ENCODE measurements around the gene MRPL10.

Gene MRPL10

DNA sequence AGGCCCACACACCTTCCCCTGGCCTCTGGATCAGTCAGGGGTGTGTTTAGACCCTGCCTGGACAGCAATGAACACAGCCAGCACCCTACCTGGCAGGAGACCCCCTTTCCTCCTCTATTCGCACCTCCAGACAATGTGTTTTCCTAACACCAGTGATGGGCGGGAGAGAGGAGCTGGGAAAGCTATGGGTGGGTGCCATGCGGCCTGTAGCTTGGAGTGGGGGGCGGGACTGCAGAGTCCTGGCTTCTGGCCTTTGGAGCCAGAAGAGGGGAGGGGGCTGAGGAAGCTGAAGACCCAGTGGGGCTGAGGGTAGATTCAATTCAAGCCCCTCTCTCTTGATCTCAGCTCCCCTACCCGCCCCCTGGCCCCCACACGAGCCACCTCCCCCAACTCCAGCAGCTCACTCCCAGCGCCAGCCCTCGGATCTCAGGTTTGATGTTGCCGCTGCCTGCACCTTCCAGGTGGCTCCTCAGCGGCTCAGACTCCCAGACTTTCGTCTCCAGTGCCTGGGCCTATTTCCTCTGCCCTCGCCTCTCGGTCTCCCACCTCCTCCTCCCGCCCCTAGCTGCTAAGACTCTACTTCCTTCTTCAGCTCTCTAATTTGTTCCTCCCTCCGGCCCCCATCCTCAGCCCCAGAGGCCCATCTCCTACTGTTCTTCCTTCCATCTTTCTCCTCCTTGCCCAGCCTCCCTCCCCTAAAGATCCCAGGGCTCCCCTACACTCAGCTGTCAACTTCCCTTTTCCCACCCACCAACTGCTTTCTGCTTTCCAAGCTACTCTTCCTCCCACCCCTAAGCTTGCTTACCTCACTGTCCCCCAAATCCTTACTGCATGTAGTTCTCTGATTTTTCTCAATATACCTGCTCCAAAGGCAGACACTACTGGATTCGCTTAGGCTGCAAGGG lies 26.5 kb upstream of the MRPL10 start:
- DNase-seq: peak; percentile 28

DNA sequence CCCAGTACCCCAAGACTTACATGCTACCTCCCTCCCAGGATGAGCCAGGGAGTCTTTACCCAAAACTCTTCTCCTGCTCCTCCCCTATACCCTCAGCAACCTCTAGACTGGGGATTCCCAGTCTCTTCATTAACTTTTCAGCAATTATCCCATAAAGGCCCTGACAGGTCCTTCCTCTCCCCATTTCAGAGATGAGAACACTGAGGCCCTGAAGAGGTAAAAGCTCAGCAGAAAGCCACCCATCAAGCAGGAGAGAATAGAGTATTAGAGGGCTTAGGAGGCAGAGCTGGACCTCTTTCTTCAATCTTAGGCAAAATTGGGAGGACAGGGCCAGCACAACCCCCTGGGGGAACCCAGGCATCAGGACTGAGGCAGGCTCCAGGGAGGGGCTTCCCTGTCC lies 25.5 kb upstream of the MRPL10 start:
- DNase-seq: no peak

DNA sequence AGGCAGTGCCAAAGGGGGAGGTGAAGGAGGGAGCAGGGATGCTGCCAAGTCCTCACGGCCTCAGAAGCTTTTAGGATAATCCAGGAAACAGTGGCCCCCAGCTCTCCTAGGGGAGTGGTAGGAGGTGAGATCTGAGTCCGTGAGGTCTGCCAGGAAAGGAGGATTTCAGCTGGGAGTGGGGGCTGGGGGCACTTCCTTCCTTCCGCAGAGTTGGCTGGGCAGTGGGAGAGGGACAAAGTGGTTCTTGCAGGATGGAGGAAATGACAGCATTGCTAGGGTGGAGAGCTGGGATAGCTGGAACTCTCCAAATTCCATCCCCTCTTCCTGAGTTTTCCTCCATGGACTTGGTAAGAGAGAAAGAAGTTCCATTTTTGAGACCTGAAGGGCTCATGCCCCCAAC lies 24.4 kb upstream of the MRPL10 start:
- no peak for DNase-seq

DNA sequence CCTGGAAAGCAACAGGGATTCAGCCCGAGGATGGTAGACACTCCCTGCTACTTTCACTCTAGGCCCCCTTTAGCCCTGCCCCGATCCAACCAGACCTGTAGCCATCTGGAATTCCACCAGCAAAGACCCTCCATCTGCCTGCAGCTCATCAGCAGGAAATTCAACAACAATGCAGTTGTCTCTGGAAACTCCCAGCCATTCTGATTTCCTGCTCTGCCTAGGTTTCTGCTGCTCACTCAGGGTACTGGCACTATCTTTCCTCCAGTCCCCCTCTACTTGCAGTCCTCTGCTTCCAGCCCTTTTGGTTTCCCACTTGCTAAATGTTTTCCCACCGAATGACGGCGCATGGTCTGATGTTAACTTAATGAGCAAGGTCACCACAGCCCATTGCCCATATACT lies 22.3 kb upstream of the MRPL10 start:
- no peak for DNase-seq

DNA sequence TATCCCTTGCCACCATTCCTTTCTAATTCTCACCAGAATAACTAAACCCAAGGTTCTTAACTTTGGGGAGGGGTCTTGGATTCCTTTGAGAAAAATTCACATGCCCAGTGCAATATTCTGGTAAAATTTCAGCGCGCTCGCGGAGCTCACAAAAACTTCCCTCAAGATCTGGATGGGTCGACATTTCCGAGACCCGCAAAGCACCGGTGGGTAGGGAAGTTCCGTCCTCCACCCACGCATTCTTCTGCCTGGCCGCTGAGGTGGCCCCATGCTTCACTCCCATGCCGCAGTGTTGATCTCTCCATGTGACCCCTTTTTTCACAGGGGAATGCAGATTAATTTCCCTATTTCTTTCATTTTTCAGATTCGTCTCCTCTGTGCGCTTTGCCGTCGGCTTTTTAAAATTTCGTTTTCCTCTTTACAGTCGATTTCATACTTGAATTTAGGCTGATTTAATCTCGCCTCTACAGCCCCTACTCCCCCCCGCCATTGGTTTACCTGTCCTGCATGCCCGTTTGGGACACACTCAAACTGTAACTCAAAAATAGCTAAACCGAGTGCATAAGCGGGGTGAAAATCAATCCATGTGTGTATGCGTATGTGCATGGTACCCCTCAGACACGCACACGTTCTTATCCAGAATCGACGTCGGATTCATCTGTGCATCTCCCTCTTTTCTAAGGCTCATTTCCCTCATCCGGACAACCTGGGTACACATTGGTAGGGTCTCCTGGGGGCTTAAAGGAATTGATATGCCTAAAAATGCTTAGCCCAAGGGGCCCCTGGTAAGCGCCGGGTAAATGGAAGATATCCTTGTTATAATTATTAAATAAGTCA lies 21.0 kb upstream of the MRPL10 start:
- DNase-seq: peak; percentile 49

DNA sequence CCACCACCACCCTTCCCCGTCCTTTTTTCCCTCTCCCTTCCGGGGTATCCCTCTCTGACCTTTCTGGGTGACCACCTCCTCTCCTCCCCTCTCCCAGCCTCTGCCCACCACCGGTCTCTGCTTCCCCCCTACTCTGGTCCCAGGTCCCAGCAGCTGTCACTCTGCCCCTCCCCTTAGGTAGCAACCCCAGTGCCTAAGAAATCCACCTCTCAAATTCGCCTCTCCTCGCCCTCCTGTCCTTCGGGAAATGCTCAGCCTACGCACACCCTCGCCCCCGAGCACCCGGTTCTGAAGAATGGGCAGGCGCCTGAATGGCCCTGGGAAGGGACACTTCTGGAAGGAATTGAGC lies 20.4 kb upstream of the MRPL10 start:
- DNase-seq: no peak

DNA sequence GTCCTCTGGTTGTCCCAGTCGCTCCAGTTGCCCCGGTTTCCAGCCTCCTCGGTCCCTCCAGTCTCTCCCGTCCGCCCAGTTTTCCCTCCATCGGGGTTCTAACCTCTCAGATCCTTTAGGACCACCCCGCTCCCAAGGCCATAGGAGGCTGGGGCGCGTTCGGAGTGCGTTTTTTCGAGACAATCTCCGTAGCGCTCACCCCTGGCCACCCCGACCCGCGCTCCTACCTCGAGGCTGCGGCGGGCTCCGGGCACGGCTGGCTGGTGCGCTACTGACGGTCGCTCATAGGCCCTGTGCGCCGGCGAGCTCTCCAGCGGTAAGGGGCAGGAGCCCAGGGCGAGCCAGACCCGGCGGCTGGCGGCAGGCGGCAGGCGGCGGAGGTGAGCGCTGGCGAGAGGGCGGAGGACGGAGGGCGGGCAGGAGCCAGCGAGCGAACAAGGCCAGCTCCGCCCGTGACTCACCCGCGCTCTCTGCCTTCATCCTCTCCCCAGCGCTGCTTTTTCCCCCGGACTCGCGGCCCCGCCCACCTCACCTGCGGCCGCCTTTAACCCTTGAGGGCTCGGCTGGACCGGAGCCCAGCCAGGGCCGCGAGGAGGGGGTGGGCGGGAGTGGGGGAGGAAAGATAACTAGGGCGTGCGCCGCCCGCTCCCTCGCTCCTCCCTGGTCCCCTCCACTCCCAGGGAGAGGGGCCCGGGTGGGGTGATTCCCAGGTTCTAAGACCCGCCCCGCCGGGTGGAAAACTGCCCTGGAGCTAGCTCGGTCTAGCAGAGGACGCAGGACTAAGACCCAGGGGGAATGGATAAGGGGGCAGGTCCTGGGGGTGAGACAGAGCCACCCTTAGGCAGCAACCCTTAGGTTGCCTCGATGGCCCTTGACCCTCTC lies 19.6 kb upstream of the MRPL10 start, which contains the start of gene SP6:
SP6 (minus strand) TSS at position 472 of the 882 bp plus-strand sequence. CDS start 2,734 bp downstream, outside the sequence.
- DNase-seq: peak; percentile 37

DNA sequence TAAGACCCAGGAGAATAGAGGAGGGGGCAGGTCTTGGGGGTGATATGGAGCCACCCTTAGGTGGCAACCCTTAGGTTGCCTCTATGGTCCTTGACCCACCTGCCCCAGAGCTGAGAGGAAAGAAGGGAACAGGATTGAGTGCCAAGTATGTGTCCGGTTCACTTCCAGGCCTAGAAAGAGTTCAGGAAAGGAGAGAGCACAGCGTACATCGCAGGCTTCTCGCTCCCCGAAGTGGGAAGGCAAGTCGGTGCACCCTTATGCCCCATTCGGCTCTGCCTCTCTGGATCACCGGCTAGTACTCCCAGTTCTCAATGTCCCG lies 19.0 kb upstream of the MRPL10 start:
- DNase-seq: no peak

DNA sequence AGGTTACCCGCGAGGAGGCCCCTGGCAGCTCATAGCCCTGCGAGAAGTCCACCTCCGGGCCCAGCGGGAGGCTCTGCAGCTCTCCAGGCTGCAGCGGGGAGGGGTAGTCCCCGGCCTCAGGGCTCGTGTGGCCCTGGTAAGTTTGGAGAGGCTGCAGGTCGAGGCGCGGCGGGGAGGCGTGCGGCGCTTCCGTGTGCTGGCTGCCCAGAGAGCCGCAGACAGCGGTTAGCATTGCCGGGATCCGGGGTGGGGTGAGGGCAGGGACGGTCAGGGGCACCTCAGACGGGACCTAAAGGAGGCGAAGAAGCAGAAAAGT lies 16.8 kb upstream of the MRPL10 start:
- no peak for DNase-seq

DNA sequence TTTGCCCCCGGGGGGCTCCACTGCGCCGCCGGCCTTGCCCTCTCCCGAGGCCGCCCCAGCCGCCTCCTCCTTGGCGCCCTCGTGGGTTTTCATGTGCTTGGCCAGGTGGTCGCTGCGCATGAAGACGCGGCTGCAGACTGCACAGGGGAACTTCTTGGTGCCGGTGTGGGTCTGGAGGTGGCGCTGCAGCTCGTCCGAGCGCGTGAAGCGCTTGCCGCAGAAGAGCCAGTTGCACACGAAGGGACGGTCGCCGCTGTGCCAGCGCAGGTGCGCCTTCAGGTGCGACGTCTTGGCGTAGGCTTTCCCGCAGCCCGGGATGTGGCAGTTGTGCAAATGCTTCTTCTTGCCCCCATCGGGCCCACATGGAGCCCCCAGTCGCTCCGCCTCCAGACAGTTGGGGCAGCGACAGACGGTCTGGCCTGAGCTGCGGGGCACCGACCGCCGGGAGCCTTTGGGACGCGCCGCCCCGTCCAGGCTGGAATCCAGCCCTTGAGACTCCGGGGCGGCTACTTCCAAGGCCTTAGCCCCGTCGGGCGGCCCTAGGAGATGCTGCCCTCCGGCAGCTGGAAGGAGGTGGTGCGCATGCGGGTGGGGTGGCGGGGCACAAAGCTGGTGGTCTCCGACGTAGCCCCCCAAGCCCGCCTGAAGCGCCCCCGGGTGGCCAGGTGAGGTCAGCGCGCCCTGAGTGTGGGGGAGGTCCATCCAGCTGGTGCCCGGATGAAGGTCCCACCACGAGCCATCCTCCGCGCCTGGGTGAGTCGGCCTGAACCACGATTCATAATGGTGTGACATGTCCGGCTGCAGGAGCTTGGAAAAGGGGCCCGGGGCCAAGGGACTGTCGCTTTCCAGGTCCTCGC lies 16.2 kb upstream of the MRPL10 start:
- DNase-seq: peak; percentile 23

DNA sequence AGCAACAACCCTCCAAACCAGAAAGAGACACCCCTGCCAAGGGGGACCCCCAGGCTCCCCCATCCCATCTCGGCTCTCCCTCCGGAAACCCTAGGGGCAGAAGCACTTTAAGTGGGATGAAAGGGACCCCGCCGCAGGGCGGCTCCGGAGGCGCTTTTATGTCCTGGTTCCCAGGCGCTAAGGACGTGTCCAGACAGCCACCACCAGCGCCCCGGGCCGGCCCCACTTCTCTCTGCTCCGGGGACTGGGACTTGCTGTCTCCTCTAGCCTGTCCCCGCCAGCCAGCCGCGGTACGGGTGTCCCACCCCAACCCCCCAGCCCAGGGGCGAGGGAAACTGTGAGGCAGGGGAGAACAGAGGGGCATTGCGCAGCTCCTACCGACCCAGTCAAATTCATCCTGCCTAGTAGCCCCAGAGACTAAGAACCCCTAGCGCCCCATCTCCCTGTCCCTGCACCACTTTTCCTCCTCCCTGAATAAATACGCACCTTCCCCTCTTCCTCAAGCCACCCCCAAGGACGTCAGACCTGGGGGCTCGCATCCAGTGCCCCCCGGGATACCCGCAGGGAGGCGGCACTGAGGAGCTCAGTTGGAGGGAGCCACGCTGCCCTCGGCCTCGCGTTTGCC lies 15.5 kb upstream of the MRPL10 start:
- DNase-seq: no peak

DNA sequence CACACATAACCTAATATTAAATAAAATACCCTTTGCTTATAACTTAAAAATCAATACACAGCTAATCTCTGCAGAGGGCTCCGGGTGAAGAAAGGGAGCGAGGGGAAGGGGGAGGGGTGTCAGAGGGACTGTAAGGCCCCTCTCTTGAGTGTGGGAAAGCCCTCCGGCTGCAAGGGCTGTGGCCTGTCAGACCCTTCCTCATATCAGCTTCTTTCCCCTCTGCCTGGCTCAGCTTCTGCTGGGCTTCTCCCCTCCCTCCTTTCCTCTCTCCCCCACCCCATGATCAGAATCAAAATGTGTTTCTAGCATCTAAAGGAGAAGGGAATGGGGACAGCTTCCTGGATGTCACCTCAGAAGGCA lies 14.4 kb upstream of the MRPL10 start:
- DNase-seq: no peak

DNA sequence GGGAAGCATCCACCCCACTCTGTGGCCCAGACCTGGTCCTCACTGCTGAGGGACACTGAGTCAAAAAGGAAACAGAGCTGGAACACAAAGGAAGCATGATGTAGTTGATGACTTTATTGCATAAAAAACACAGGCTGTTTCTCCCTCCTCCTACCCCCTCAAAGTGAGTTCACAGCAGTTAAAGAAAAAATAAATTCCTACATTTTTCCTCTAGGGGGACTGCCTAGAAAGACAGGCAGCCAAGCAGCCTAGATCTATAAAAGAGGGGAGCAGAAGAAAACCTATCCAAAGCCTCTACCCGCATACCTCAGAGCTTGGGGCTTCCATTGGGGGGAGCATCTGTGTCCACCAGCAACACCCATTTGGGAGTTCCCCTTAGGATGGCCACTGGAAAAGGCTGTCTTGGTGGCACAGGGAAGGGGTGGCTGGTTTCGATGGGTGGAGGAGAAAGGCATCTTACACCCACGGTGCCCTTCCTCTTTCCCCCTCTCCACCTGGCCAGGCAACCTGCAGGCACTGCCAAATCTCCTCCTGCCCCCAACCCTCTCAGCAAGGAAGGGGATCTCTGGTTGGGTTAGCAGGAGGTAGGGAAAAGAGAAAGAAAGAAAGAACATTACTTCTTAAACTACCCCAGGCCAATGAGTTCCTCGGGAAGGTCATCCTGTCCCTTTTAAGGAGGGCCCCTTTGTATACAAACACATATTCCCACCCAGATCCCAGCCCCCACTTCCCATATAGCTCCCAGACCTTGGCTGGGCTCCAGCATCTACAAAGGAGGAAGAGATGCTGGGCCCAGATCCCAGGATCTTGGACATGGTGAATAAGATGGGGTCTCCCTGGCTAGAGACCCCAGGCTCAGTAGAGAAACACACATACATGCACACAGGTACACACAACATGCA lies 13.7 kb upstream of the MRPL10 start:
- peak; percentile 28 for DNase-seq

DNA sequence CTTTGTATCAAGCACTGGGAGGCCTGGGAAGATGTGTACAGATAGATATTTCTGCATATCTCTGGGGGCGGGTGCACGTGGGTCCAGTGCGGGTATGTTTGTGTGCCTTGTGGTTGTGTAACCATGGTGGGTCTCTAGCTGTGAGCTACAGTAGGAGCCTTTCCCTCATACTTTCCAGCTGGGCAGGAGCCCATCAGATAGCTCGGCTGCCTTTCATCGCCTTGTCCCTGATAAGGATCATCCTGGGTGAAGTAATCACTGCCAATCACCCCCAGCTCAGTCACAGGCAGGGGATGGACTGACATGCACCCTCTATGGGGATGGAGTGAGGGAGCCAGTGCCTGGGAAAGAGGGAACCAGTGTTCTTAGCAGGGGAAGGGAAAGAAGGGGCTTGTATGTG lies 12.9 kb upstream of the MRPL10 start:
- DNase-seq: no peak

DNA sequence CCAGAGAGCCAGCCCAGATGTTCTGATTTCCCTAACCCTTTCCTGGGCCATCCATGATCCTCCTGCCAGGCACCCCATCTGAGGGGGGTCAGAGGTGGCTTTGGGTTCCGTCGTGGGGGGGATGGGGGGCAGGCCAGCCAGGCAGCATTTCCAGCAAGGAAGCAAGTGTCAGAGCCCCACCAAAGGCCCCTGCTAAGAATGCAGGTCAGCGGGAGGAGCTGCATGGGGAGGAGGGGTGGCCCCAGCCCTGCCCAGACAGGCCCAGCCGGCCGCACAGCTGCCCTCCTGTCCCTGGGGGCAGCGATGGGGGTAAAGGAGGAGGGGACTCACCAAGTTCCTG lies 12.0 kb upstream of the MRPL10 start:
- DNase-seq: no peak

DNA sequence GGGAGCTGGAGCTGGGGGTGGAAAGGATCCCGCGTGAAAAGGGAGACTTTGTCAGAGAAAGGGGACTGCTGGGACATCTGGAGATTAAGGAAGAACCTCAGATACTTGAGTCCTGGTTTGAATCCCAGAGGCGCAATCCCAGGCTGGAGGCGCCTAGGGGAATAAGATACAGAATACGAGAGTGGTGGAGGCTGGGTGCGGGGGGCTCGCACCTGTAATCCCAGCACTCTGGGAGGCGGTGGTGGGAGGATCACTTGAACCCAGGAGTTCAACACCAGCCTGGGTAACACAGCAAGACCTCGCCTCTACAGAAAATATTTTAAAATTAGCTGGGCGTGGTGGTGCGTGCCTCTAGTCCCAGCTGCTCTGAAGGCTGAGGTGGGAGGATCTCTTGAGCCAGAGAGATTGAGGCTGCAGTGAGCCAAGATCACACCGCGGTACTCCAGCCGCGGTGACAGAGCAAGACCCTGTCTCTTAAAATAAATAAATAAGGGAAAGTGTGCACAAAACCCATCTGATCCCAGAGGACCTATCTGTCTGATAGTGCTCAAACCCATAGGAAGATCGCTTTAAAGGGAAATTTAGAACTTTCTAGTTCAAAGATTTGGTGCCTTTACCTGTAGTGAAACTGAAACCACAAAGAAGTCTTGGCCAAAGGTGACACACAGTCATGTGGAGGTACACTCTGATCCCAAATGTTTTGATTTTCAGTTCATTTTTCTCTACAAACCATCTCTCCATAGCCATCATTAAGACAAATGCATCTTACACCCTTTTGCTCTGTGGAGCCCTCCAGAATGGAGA lies 10.3 kb upstream of the MRPL10 start:
- no peak for DNase-seq

DNA sequence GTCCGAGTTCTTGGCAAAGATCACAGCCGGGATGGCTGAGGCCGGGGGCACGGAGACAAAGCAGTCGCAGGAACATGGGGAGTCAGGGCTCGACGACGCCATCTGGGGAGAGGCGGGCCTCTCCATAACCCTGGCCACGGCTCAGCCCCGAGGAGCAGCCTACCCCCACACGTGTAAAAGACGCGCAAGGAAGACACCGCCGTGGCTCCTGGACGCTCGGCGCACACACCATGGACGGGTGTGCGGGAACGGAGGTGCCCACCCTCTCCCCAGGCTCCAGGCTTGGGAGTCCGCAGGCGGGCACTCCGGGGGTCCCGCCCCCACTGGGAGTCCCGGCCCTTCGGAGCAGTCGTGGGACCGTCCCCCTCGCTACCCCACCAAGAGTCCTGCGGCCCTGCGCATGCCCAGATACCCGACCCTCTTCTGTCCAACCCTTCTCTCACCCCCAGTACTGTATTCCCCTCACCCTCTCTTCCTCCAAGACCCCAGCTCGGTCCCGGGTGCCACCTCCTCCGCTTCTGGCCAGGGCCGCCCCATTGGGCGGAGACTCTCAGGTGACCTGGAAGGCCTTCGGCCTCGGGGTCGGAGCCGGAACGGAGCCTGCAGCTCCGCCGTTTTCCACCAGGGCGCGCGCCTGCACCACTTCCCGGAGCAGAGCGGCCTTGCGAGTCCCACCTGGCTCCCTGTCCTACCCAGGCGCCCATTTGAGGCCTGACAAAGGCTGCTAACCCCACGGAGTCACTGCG lies 9.6 kb upstream of the MRPL10 start, which contains the start of gene SCRN2:
SCRN2 (minus strand) TSS at position 532 of the 746 bp plus-strand sequence; CDS start at position 102, 430 bp downstream.
- peak; percentile 90 for DNase-seq

DNA sequence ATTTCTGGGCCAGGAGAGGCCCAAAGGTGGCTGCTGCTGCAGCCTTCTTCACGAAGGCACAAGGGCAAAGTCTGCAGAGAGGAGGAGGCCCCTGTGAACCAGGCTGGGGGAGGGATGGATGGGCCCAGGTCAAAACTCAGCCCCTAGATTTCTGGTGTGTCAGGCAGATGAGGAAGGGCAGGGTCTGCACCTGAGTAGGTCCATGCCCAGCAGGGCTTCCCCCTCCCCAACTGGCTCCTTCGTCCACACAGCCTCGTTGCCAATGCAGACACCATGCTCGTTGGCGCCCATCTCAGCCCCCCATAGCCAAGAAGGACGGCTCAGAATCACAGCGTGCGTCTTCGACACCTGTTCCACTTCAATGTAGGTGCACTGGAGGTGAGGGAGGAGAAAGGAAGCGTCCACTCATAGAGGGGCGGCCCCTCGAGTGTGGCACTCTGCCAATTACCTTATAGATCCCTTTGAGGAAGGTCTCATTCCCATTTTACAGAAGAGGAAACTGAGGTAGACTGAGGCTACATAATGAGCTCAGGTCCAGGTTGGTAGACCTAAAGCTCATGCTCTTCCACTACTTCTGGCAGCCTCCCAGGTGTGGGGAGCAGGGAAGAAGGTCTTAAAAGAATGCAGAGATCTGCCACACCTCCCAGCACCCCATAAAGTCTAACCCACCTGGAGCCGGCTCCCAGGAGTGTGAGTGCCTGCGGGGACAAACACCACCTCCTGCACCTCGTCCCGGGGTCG lies 8.8 kb upstream of the MRPL10 start:
- no peak for DNase-seq
